Choroid plexus epithelial cell (primary cell): ENCODE results near the gene NPAS3.
A peak's percentile ranks its signal among the peaks of the same experiment; 100 is the strongest.

ENCODE experiments used
- DNase-seq: peaks from one replicate; pipeline ENCODE4 v3.0.0-alpha.2; 2010; ENCODE audit warnings: low read depth
- H3K4me3 ChIP-seq: 2 replicates; pipeline ENCODE4 v1.5.1; 2011; ENCODE audit warnings: low read depth, mild to moderate bottlenecking, control low read depth, low read length, moderate library complexity
- CTCF ChIP-seq: conservative IDR thresholded peaks from 2 replicates; pipeline ENCODE4 v1.5.1; 2011; ENCODE audit warnings: low read depth, mild to moderate bottlenecking, control low read depth, inconsistent platforms, low read length, moderate library complexity

Gene NPAS3

DNA sequence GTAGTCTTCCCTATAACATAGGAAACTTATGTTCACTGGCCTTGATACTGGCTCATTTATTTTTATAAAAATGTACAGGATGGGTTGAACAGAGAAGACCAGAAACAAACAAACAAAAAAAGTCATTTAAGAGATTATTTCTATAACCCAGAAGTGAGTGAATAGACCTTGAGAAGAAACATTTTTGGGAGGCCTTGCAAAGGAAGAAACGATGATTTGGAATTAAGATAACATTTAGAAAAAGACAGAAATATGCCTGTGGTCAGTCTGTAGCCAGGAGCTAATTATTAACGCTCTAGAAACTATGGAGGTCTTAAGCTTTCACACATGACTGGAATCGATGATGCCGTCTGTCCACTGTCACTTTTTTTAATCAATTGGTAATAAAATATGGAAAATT, 748.2 kb downstream of the NPAS3 start:
- no peak for DNase-seq
- TF ChIP-seq CTCF: no peak
- H3K4me3 ChIP-seq: no peak overlapping the region

GRCh38 chr14:33689680-33690079, 751.0 kb downstream of the NPAS3 start:
- H3K4me3 ChIP-seq: no peak overlapping the region
- no peak for TF ChIP-seq CTCF
- no peak for DNase-seq

GRCh38 chr14:33691907-33692306, 753.2 kb downstream of the NPAS3 start:
- H3K4me3 ChIP-seq: no peak overlapping the region
- TF ChIP-seq CTCF: no peak
- DNase-seq: no peak

GRCh38 chr14:33692762-33693161, 754.1 kb downstream of the NPAS3 start:
- peak; percentile 92 for DNase-seq
- no peak for TF ChIP-seq CTCF
- H3K4me3 ChIP-seq: no peak overlapping the region

DNA sequence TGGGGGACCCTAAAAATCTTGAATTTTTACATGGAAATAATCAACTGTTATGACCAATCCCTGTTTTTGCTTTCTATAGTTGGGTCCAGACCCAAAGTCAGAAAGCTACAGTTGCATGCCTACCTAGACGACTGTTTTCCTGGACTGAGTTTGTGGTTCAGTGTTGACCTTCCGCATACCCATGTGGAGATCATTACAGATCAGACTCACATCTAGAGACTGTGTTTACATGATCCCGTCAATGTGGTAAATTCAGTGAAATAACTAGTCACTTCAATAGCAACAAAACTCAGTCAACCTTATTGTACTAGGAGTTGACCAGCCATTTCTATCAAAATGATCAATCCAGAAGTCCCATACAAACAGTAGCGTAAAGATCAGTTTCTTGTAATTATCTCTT, 754.6 kb downstream of the NPAS3 start:
- DNase-seq: peak; percentile 78
- no peak overlapping the region for H3K4me3 ChIP-seq
- TF ChIP-seq CTCF: no peak

DNA sequence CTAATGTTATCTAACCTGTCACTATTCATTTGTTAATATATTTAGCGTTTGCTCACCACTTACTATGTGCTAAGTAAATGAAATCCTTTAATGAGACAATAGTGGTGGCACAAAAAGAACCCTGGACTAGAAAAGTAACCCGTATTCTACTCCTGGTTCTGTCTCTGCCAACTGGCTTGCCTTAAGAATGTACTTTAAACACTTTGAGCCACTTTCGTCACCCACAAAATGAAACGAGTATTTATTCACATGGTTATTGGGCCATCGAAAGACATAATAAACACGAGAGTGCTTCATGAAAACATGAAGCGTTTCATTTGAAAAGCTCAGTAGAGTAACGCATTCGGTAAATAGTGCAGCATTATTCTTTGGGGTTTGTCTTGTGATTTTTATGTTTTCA, 757.5 kb downstream of the NPAS3 start:
- no peak for DNase-seq
- no peak overlapping the region for H3K4me3 ChIP-seq
- TF ChIP-seq CTCF: no peak

GRCh38 chr14:33699300-33699983, 760.8 kb downstream of the NPAS3 start:
- no peak overlapping the region for H3K4me3 ChIP-seq

More at GRCh38 chr14:33699300-33699983, 760.8 kb downstream of the NPAS3 start:
- TF ChIP-seq CTCF: no peak
- no peak for DNase-seq
